DMS 273 treated with DMSO at 0.1 percent for 48 hours (cell line): ENCODE results near the gene RSKR.
"Not testable (repeated sequence)": the region's sequence is repeated elsewhere in the genome, so short reads cannot be mapped to it uniquely, and the experiment has no call there.

Experiments used
- DNase-seq: peaks from one replicate; lab custom pipeline; 2025; lab: John Stamatoyannopoulos, UW

Gene RSKR

GRCh38 chr17:28613931-28614381, at the start of gene RSKR:
RSKR (minus strand) TSS chr17:28614185; CDS start chr17:28614161, 24 bp downstream.
- no peak for DNase-seq

- DNase-seq, result no peak
These were observed 49.7 kb upstream of the RSKR start for GRCh38 chr17:28663723-28664122.

- DNase-seq, result no peak
These were observed 48.5 kb upstream of the RSKR start for GRCh38 chr17:28662527-28662829.

GRCh38 chr17:28661635-28662526, 47.9 kb upstream of the RSKR start, which contains the start of the genes SDF2 and SUPT6H:
SDF2 (minus strand) TSS chr17:28661906; CDS start chr17:28661876, 30 bp downstream.
SUPT6H (plus strand) TSS chr17:28662205; CDS start chr17:28673402, 11,197 bp downstream.
- DNase-seq, result peak; percentile 82

GRCh38 chr17:28659497-28659881, 45.5 kb upstream of the RSKR start:
- not testable (repeated sequence) for DNase-seq

GRCh38 chr17:28658766-28659496, 44.9 kb upstream of the RSKR start:
- DNase-seq, result not testable (repeated sequence)

GRCh38 chr17:28658342-28658741, 44.4 kb upstream of the RSKR start:
- DNase-seq, result not testable (repeated sequence)

GRCh38 chr17:28657756-28658155, 43.8 kb upstream of the RSKR start:
- DNase-seq, result no peak

- no peak for DNase-seq
These were observed 41.2 kb upstream of the RSKR start for GRCh38 chr17:28655160-28655559.

GRCh38 chr17:28648698-28649097, 34.7 kb upstream of the RSKR start:
- no peak for DNase-seq

- no peak for DNase-seq
These were observed 32.2 kb upstream of the RSKR start for GRCh38 chr17:28646039-28646754.

GRCh38 chr17:28645576-28645939, 31.6 kb upstream of the RSKR start:
- DNase-seq, result no peak

- DNase-seq, result peak; percentile 90
These were observed 31.0 kb upstream of the RSKR start, which contains the start of gene BLTP2 for GRCh38 chr17:28644787-28645575. BLTP2 (minus strand) TSS chr17:28645158; CDS start chr17:28645056, 102 bp downstream.

- DNase-seq, result no peak
These were observed 30.2 kb upstream of the RSKR start for GRCh38 chr17:28643983-28644786.

GRCh38 chr17:28641579-28641978, 27.6 kb upstream of the RSKR start:
- no peak for DNase-seq

- DNase-seq, result no peak
These were observed 21.5 kb upstream of the RSKR start for GRCh38 chr17:28635506-28635905.

GRCh38 chr17:28634206-28634865, 20.4 kb upstream of the RSKR start:
- no peak for DNase-seq

GRCh38 chr17:28626818-28627217, 12.8 kb upstream of the RSKR start:
- DNase-seq, result no peak

GRCh38 chr17:28624148-28624547, 10.2 kb upstream of the RSKR start:
- no peak for DNase-seq

GRCh38 chr17:28623696-28624095, 9.7 kb upstream of the RSKR start:
- DNase-seq, result no peak
